Smooth muscle cell (in vitro differentiated cells): ENCODE data around the gene KANK2. TPM values are rescaled to one million over a fixed set of nuclear protein-coding genes. Genes with fewer than 3 reads are reported as not detected.
A peak's percentile ranks its signal among the peaks of the same experiment; 100 is the strongest.

ENCODE experiments used
- DNase-seq: peaks from one replicate; lab custom pipeline; 2025; ENCODE audit not compliant: unreplicated experiment; lab: John Stamatoyannopoulos, UW
- H2AFZ ChIP-seq: fragments of 200-600 bp; sonication (generic); 2 replicates; pipeline ENCODE4 v1.6.0; 2016; ENCODE audit warnings: antibody characterized with exemption, low read depth, mild to moderate bottlenecking
- H3F3A ChIP-seq: fragments of 200-600 bp; sonication (generic); 2 replicates; pipeline ENCODE4 v1.6.0; 2017; ENCODE audit warnings: antibody characterized with exemption, low read depth
- H3K27ac ChIP-seq: fragments of 200-600 bp; sonication (generic); 2 replicates; pipeline ENCODE4 v1.5.1; 2016; ENCODE audit warnings: low read depth, mild to moderate bottlenecking
- H3K27me3 ChIP-seq: fragments of 200-600 bp; sonication (generic); 2 replicates; pipeline ENCODE4 v1.6.1; 2016; ENCODE audit warnings: low read depth, mild to moderate bottlenecking
- H3K36me3 ChIP-seq: fragments of 200-600 bp; sonication (generic); 2 replicates; pipeline ENCODE4 v1.5.1; 2016; ENCODE audit warnings: low read depth
- H3K4me1 ChIP-seq: fragments of 200-600 bp; sonication (generic); 2 replicates; pipeline ENCODE4 v1.5.1; 2016; ENCODE audit warnings: low read depth
- H3K4me2 ChIP-seq: fragments of 200-600 bp; sonication (generic); 2 replicates; pipeline ENCODE4 v1.6.0; 2016; ENCODE audit warnings: mild to moderate bottlenecking
- H3K4me3 ChIP-seq: fragments of 200-600 bp; sonication (generic); 2 replicates; pipeline ENCODE4 v1.5.1; 2016; ENCODE audit warnings: mild to moderate bottlenecking
- H3K79me2 ChIP-seq: fragments of 200-600 bp; sonication (generic); 2 replicates; pipeline ENCODE4 v1.6.0; 2016; ENCODE audit warnings: low read depth, mild to moderate bottlenecking
- H3K9ac ChIP-seq: fragments of 200-600 bp; sonication (generic); 2 replicates; pipeline ENCODE4 v1.6.0; 2016; ENCODE audit warnings: low read depth
- H3K9me3 ChIP-seq: fragments of 200-600 bp; sonication (generic); replicated peaks from 2 replicates; pipeline ENCODE4 v1.5.1; 2016; ENCODE audit warnings: low read depth
- H4K20me1 ChIP-seq: fragments of 200-600 bp; sonication (generic); 2 replicates; pipeline ENCODE4 v1.6.0; 2016; ENCODE audit warnings: low read depth
- CTCF ChIP-seq: fragments of 200-600 bp; sonication (generic); IDR thresholded peaks from 2 replicates; pipeline ENCODE4 v1.5.1; 2017; ENCODE audit warnings: borderline replicate concordance, mild to moderate bottlenecking, antibody characterized with exemption; ENCODE audit not compliant: insufficient read depth, poor library complexity, severe bottlenecking
- WGBS: methylation state at CpG from one replicate; pipeline ENCODE4 v1.1.7; 2016; ENCODE audit warnings: low lambda C conversion rate; 5-methylcytosine and 5-hydroxymethylcytosine counted together
- polyA plus RNA-seq: library from polyadenylated mRNA; unstranded; fragments of >200 nt; fragmentation: Nextera tagmentation; extraction: Ambion mirVana; gene quantifications from 2 replicates; pipeline ENCODE4 v1.2.1, GENCODE V29; 2016
- total RNA-seq: library from RNA; depleted of rRNA; stranded (reverse); fragments of >200 nt; gene quantifications from 2 replicates; pipeline ENCODE4 v1.2.3, GENCODE V29; 2014

KANK2 gene
- total and polyA plus RNA-seq, 2 experiments from 2014 or later, result 28.1 to 32.0 TPM

GRCh38 chr19:11198175-11198534 lies 810 bp upstream of the KANK2 start:
- no peaks in the 10 kb centered on the region for H3K27me3 ChIP-seq
- no peaks in the 10 kb centered on the region for H3K9me3 ChIP-seq
- no peak for TF ChIP-seq CTCF
- no peaks in the 10 kb centered on the region for H3K4me1 ChIP-seq
- DNase-seq, result no peak
- H3K36me3 ChIP-seq, result no peaks in the 10 kb centered on the region
- H3K27ac ChIP-seq, result no peak overlapping the region
- H3K4me3 ChIP-seq, result peak overlapping the region; percentile 72
- peaks cover 23% of the 10 kb centered on the region for H3K79me2 ChIP-seq
- no peak overlapping the region for H3K9ac ChIP-seq
- peaks cover 15% of the 10 kb centered on the region for H4K20me1 ChIP-seq
- H2AFZ ChIP-seq, result no peak overlapping the region
- H3F3A ChIP-seq, result peaks cover 4% of the 10 kb centered on the region
- H3K4me2 ChIP-seq, result no peak overlapping the region
- WGBS, result 81% methylated on average over 7 of the region's 7 CpGs

- H3K9me3 ChIP-seq, result no peaks in the 10 kb centered on the region
- no peaks in the 10 kb centered on the region for H3K4me1 ChIP-seq
- no peak for DNase-seq
- H3K9ac ChIP-seq, result peak overlapping the region; percentile 64
- 25% methylated on average over 27 of the region's 47 CpGs for WGBS
- peak overlapping the region; percentile 72 for H3K4me3 ChIP-seq
- H3K36me3 ChIP-seq, result no peaks in the 10 kb centered on the region
- no peak overlapping the region for H2AFZ ChIP-seq
- no peaks in the 10 kb centered on the region for H3K27me3 ChIP-seq
- no peak for TF ChIP-seq CTCF
- peaks cover 10% of the 10 kb centered on the region for H3F3A ChIP-seq
- peak overlapping the region; percentile 93 for H3K4me2 ChIP-seq
- H3K27ac ChIP-seq, result no peak overlapping the region
- H4K20me1 ChIP-seq, result peaks cover 17% of the 10 kb centered on the region
- H3K79me2 ChIP-seq, result peaks cover 23% of the 10 kb centered on the region
These were observed 698 bp downstream of the KANK2 start for GRCh38 chr19:11196406-11197287.

- peak overlapping the region; percentile 15 for H3K4me3 ChIP-seq
- 90% methylated on average over 12 of the region's 12 CpGs for WGBS
These were observed 1.7 kb downstream of the KANK2 start for GRCh38 chr19:11195681-11196080.

More at GRCh38 chr19:11195681-11196080, 1.7 kb downstream of the KANK2 start:
- no peaks in the 10 kb centered on the region for H3K9me3 ChIP-seq
- TF ChIP-seq CTCF, result no peak
- no peaks in the 10 kb centered on the region for H3K27me3 ChIP-seq
- H3K36me3 ChIP-seq, result no peaks in the 10 kb centered on the region
- peaks cover 27% of the 10 kb centered on the region for H4K20me1 ChIP-seq
- DNase-seq, result no peak
- peaks cover 27% of the 10 kb centered on the region for H3K79me2 ChIP-seq
- H2AFZ ChIP-seq, result no peak overlapping the region
- H3K4me1 ChIP-seq, result no peaks in the 10 kb centered on the region
- H3F3A ChIP-seq, result peaks cover 14% of the 10 kb centered on the region
- H3K9ac ChIP-seq, result no peak overlapping the region
- peak overlapping the region; percentile 93 for H3K4me2 ChIP-seq
- no peak overlapping the region for H3K27ac ChIP-seq
